Jurkat, Clone E6-1 (cell line): ENCODE data around the gene RSPRY1.
"Not testable (repeated sequence)": the region's sequence is repeated elsewhere in the genome, so short reads cannot be mapped to it uniquely, and the experiment has no call there.

Source experiments
- DNase-seq: peaks from one replicate; pipeline ENCODE4 v3.0.0-alpha.2; 2011; ENCODE audit warnings: low read depth, low spot score
- H3K4me3 ChIP-seq: 2 replicates; pipeline ENCODE4 v1.5.1; 2011; ENCODE audit warnings: mild to moderate bottlenecking, low read length, control low read depth, moderate library complexity

Gene RSPRY1

GRCh38 chr16:57184113-57184512 is 2.0 kb upstream of the RSPRY1 start:
- H3K4me3 ChIP-seq: no peak overlapping the region
- DNase-seq: no peak

GRCh38 chr16:57184887-57185445 is 1.2 kb upstream of the RSPRY1 start:
- H3K4me3 ChIP-seq: peak overlapping the region; percentile 77
- DNase-seq: no peak

DNA sequence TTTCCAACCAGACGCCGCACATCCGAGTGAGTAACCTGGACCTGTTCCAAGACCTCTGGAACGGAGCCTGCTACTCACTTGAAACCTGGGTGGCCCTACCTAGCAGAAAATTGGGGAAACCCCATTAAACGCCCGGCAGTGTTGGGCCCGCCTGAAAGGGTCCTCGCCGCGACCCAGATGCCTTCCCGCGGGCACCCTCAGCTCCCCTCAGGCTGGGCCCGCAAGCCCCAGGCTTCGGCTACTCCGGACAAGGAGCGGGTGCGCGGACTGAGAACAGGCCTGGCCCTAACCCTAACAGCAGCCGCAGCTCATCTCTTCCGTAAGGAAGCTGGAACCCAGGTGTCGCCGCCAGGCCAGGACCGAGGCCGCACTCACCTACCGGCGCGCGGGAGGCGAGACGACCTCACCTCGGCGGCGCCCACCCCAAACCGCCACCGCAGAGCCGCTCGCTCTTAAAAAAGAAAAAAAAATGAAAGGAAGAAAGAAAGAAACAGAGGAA is 634 bp upstream of the RSPRY1 start:
- no peak for DNase-seq
- peak overlapping the region; percentile 77 for H3K4me3 ChIP-seq

DNA sequence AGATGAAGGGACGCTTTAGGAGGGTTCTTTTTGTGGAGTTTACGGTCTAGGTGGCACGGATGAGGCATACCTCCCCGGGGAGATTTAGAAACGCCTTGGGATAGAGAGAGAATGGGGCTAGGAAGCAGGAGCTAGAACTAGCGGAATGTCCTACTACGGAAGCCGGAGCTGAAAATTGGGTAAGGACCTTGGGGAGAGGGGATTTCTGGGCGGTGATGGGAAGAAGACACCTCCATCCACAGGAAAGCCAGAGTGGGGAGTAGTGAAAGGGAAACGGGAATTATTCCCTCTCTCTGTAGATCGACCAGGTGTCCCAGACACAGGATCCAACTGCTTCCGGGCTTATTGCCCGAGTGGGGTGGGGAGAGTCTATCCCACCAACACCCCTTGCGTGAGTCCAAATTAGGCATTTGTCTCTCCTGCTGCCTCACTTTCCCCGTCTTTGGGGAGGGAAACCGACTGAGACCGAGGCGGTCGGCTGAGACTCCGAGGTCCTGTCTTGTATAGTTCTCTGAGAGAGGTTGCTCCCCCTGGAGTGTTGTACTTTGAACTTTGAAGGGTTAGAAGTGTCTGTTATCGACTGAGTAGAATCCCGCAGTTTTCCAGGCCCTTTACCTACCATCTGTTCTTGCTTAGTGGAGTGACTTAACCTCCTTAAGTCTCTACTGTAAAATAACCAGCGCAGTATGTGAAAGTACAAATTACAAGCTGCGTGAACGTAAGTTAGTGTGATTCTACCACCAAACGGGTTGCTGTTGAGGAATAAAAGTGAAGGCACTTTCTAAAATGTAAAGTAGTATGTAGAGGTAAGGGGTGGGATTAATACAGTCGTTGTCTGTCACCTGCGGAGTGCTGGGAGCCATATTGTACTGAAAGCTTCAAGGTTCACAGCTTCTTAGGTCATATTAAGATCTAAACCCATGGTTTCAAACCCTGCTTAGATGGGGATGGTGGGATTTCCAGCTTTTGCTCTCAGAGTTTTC is 1.0 kb downstream of the RSPRY1 start:
- H3K4me3 ChIP-seq: peak overlapping the region; percentile 96
- no peak for DNase-seq

- not testable (repeated sequence) for DNase-seq
- peak overlapping the region; percentile 96 for H3K4me3 ChIP-seq
Measured at GRCh38 chr16:57187902-57188710, 2.0 kb downstream of the RSPRY1 start.

DNA sequence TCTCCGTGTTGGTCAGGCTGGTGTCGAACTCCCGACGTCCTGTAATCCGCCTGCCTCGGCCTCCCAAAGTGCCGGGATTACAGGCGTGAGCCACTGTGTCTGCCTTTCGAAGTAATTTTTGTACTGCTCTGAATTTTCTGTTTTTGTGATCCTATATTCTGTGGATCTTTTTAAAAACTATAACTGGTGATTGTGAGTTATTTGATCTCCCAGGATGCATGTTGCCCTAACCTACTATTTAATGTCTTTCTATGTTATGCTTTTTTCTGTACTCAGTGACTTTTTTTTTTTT is 2.5 kb downstream of the RSPRY1 start:
- H3K4me3 ChIP-seq: no peak overlapping the region
- DNase-seq: no peak

GRCh38 chr16:57189527-57189926 is 3.4 kb downstream of the RSPRY1 start:
- H3K4me3 ChIP-seq, DNase-seq: not testable (repeated sequence)

GRCh38 chr16:57190136-57190535 is 4.0 kb downstream of the RSPRY1 start:
- DNase-seq: no peak
- no peak overlapping the region for H3K4me3 ChIP-seq

GRCh38 chr16:57191056-57191571 is 5.0 kb downstream of the RSPRY1 start:
- no peak overlapping the region for H3K4me3 ChIP-seq
- DNase-seq: no peak

- no peak for DNase-seq
- H3K4me3 ChIP-seq: no peak overlapping the region
Measured at GRCh38 chr16:57192146-57192545, 6.0 kb downstream of the RSPRY1 start.

DNA sequence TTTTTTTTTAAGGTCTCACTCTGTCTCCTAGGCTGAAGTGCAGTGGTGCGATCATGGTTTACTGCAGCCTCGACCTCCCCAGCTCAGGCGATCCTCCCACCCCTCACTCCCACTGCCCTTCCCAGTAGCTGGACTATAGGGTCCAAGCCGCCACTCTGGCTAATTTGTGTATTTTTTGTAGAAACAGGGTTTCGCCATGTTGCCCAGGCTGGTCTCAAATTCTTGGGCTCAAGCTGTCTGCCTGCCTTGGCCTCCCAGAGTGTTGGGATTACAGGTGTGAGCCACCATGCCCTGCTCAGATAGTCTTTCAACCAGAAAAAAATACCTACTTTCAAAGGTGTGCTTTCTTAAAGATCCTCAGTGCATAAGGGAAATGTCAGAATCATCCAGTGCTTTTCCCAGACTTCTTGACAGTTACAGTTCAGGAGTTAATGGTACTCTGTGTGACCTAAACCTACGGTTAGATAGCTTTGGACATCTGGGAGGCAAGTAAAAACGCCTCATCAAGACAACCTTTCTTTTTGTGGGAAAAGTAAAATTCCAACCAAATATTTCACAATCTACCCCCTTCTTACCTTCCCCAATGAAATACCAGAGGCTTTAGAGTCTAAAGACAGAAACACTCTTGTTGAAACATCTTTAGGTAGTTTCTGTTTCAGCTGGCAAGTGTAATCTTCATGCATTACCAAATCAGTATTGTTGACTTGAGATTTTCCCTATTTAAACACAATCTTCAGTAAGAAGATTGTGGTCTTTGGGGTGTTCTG is 6.8 kb downstream of the RSPRY1 start:
- DNase-seq: no peak
- no peak overlapping the region for H3K4me3 ChIP-seq

DNA sequence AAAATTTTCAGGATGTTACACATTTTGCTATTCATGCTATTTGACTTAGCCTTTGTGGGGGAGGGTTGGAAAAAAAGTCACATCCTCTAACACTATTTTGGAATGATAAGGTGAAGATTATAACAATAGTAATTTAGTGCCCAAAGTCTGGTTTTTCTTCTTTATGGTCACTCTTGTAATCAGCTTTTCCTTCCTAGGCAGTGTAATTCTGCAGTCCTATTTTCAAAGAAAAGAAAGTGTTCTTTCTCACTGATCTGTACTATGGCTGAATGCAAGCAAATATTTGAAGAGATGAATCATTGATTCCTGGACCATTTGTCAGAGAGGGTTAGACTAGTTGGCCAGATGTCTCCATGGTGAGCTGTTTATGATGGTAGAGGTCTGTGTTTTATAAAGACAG is 8.4 kb downstream of the RSPRY1 start:
- no peak for DNase-seq
- no peak overlapping the region for H3K4me3 ChIP-seq

DNA sequence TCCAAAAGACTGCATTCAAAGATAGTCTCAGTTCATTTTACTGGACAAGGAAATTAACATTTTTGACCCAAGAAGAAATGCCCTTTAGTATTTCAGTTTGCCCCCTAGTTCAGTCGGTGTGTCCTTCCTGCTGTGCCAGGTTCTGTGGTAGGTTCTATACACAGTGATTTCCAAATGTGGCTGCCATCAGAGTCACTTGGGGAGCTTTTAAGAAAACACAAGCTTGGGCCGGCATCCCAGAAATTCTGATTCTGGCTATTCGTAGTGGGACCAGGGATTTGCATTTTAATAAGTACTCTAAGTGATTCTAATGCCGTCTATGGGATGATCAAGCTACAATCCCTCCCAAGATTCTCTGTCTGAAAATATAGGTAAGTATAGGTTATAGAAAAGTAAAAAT is 10.2 kb downstream of the RSPRY1 start:
- DNase-seq: no peak
- H3K4me3 ChIP-seq: no peak overlapping the region

- H3K4me3 ChIP-seq: no peak overlapping the region
- DNase-seq: no peak
Measured at GRCh38 chr16:57196753-57197152, 10.6 kb downstream of the RSPRY1 start.

- DNase-seq, H3K4me3 ChIP-seq: not testable (repeated sequence)
Measured at GRCh38 chr16:57200321-57200720, 14.2 kb downstream of the RSPRY1 start.

DNA sequence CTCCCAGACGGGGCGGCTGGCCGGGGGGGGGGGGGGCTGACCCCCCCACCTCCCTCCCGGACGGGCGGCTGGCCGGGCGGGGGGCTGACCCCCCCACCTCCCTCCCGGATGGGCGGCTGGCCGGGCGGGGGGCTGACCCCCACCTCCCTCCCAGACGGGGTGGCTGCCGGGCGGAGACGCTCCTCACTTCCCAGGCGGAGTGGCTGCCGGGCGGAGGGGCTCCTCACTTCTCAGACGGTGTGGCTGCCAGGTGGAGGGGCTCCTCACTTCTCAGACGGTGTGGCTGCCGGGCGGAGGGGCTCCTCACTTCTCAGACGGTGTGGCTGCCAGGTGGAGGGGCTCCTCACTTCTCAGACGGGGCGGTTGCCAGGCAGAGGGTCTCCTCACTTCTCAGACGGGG is 14.8 kb downstream of the RSPRY1 start:
- not testable (repeated sequence) for DNase-seq, H3K4me3 ChIP-seq

- no peak overlapping the region for H3K4me3 ChIP-seq
- DNase-seq: no peak
Measured at GRCh38 chr16:57202095-57202886, 16.2 kb downstream of the RSPRY1 start.

- no peak overlapping the region for H3K4me3 ChIP-seq
- DNase-seq: no peak
Measured at GRCh38 chr16:57203451-57203850, 17.3 kb downstream of the RSPRY1 start.
